ENCODE measurements around the gene ATP5PD. TPM values are rescaled to one million over a fixed set of nuclear protein-coding genes. Genes with fewer than 3 reads are reported as not detected.
"Not testable (repeated sequence)": the region's sequence is repeated elsewhere in the genome, so short reads cannot be mapped to it uniquely, and the experiment has no call there.

The ATP5PD gene
- total and polyA plus RNA-seq, 2 of the 13 experiments (the other 11 are each of a cell fraction or from before 2014, with no cell fraction given), result 158 to 428 TPM

DNA sequence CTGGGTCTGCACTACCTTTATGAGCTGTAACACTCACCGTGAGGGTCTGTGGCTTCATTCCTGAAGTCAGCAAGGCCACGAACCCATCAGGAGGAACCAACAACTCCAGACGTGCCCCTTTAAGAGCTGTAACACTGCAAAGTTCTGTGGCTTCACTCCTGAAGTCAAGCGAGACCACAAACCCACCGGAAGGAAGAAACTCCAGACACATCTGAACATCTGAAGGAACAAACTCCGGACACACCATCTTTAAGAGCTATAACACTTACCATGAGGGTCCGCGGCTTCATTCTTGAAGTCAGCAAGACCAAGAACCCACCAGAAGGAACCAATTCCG, 21.4 kb downstream of the ATP5PD start:
- intact Hi-C loops (cut with micrococcal nuclease; ENCODE audit: unreplicated experiment); H3K27ac ChIP-seq (ENCODE audit: extremely low read length, insufficient read depth, low read length); H3K9ac ChIP-seq (ENCODE audit: insufficient read depth, low read depth, low read length); H3K79me2 ChIP-seq (ENCODE audit: insufficient read depth, low read length); H3K27me3 ChIP-seq (ENCODE audit: control insufficient read depth in 1 of 2, insufficient read depth in 2 of 2, low read length in 2 of 2); ATAC-seq; H2AFZ ChIP-seq (ENCODE audit: low read length); H4K20me1 ChIP-seq (ENCODE audit: insufficient read depth, low read length); FAIRE-seq; DNase-seq (ENCODE audit: low spot score); BruUV-seq (replicated peaks); in situ Hi-C loops (cut with HindIII; ENCODE audit: extremely low pct_ligation_motif_present, low pct_unique_long_range_greater_than_20kb); H3K9me3 ChIP-seq (ENCODE audit: low read length): not testable (repeated sequence)
- 93% methylated on average over 9 of the region's 9 CpGs for WGBS (ENCODE audit: low lambda C conversion rate)
- CTCF ChIA-PET (ENCODE audit: low intra/inter-chr PET ratio, low total read pairs), result interaction anchor here (0.9 kb wide), 1 partner anchor 64 kb away, joined by 3 read pairs; no protein-coding TSS in a partner anchor
- Histone ChIP-seq H3K4me2 (ENCODE audit: low read depth, low read length) (peak overlapping the region; percentile 83; the same call in 1 of the 2 replicates), H3K36me3 (replicated peaks in 1 of 2; ENCODE audit: control insufficient read depth in 1 of 2, insufficient read depth in 2 of 2, low read length in 2 of 2) (peaks cover 13 to 17% of the 10 kb centered on the region in 2 experiments), H3K4me3 (replicated peaks in 1 of 3; ENCODE audit: insufficient read depth in 1 of 3, low read depth in 2 of 3, low read length in 3 of 3) (peak overlapping the region in 1 of 3 experiments; percentile 46; a peak in 1 of 6 replicates), H3K4me1 (ENCODE audit: insufficient read depth, low read length) (peaks cover 30% of the 10 kb centered on the region)
- TF ChIP-seq ZMYM4 (CRISPR knock-in tag; IDR thresholded peaks at IDR 0.05), result peak; percentile 14; the same call in 1 of the 2 replicates
- TF ChIP-seq, protein P1, sequence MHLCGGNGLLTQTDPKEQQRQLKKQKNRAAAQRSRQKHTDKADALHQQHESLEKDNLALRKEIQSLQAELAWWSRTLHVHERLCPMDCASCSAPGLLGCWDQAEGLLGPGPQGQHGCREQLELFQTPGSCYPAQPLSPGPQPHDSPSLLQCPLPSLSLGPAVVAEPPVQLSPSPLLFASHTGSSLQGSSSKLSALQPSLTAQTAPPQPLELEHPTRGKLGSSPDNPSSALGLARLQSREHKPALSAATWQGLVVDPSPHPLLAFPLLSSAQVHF (CRISPR knock-in tag; IDR thresholded peaks at IDR 0.05), result peak; percentile 1; the same call in 1 of the 2 replicates
- 0 out of 2 replicates have a peak, but pooled peaks have one; percentile 38 for TF ChIP-seq ZNF709 (CRISPR knock-in tag; IDR thresholded peaks at IDR 0.05)
- POLR2A ChIA-PET, result interaction anchor here (0.7 to 4.7 kb wide), 20 partner anchors 10 to 380 kb away, joined by 3 to 90 read pairs (median 4); partner anchors contain the start of genes ATP5PD, CDR2L, FDXR and GRB2

DNA sequence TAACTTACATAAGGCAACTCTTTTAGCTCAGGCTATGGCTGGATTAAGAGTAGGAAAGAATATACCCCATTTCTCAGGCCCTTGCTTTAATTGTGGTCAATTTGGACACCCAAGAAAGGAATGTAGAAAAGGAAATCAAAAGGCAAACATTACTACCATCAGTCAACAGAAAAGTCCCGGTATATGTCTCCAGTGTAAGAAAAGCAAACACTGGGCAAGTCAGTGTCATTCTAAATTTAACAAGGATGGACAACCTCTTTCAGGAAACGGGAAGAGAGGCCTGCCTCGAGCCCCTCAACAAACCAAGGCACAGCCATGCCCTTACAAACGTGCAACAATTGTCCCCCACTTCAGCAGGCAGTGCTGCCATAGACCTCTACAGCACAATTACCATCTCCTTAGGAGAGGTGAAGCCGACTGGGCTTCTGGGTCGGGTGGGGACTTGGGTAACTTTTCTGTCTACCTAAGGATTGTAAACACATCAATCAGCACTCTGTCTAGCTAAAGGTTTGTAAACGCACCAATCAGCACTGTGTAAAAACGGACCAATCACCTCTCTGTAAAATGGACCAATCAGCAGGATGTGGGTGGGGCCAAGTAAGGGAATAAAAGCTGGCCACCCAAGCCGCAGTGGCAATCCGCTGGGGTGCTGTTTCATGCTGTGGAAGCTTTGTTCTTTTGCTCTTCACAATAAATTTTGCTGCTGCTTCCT, 21.9 kb downstream of the ATP5PD start:
- Histone ChIP-seq H2AFZ (ENCODE audit: low read length) (peak overlapping the region; percentile 30), H3K27me3 (ENCODE audit: control insufficient read depth in 1 of 2, insufficient read depth in 2 of 2, low read length in 2 of 2) (peaks cover 0 to 3% of the 10 kb centered on the region in 2 experiments; a peak in 1 of 5 replicates), H3K9ac (ENCODE audit: insufficient read depth, low read depth, low read length) (no peak overlapping the region; the same call in 1 of the 2 replicates), H3K27ac (ENCODE audit: extremely low read length, insufficient read depth, low read length) (peak overlapping the region; percentile 43), H3K4me3 (replicated peaks in 1 of 3; ENCODE audit: insufficient read depth in 1 of 3, low read depth in 2 of 3, low read length in 3 of 3) (peak overlapping the region in 1 of 3 experiments; percentile 46; a peak in 3 of 6 replicates), H3K4me1 (ENCODE audit: insufficient read depth, low read length) (peaks cover 25% of the 10 kb centered on the region), H4K20me1 (ENCODE audit: insufficient read depth, low read length) (no peaks in the 10 kb centered on the region), H3K79me2 (ENCODE audit: insufficient read depth, low read length) (no peaks in the 10 kb centered on the region), H3K9me3 (ENCODE audit: low read length) (no peaks in the 10 kb centered on the region), H3K4me2 (ENCODE audit: low read depth, low read length) (peak overlapping the region; percentile 83), H3K36me3 (replicated peaks in 1 of 2; ENCODE audit: control insufficient read depth in 1 of 2, insufficient read depth in 2 of 2, low read length in 2 of 2) (peaks cover 13 to 21% of the 10 kb centered on the region in 2 experiments)
- ChIA-PET POLR2A (interaction anchor here (0.7 to 4.7 kb wide), 23 partner anchors 8 to 381 kb away, joined by 3 to 90 read pairs (median 4); partner anchors contain the start of genes ATP5PD, CDR2L, FDXR and GRB2), CTCF (ENCODE audit: low intra/inter-chr PET ratio, low total read pairs) (interaction anchor here (0.9 kb wide), 1 partner anchor 63 kb away, joined by 3 read pairs; no protein-coding TSS in a partner anchor)
- 30% methylated on average over 10 of the region's 10 CpGs for WGBS (ENCODE audit: low lambda C conversion rate)
- BruUV-seq (replicated peaks), result no TSS peak
- FAIRE-seq (peak; percentile 34), ATAC-seq (peak; percentile 75), DNase-seq (ENCODE audit: low spot score) (peak; percentile 61)
- intact Hi-C loops (cut with micrococcal nuclease; ENCODE audit: unreplicated experiment) (loop anchor here (1.0 kb wide), 1 partner anchor 43 kb away; no protein-coding TSS in a partner anchor), in situ Hi-C loops (cut with HindIII; ENCODE audit: extremely low pct_ligation_motif_present, low pct_unique_long_range_greater_than_20kb) (no loop called here)
- TF ChIP-seq TOE1 (CRISPR knock-in tag; IDR thresholded peaks at IDR 0.05) (no peak), ZNF782 (CRISPR knock-in tag; IDR thresholded peaks at IDR 0.05; ENCODE audit: borderline replicate concordance) (no peak), ZNF605 (CRISPR knock-in tag; IDR thresholded peaks at IDR 0.05) (peak; percentile 40; the same call in 1 of the 2 replicates), ZSCAN9 (CRISPR knock-in tag; IDR thresholded peaks at IDR 0.05; ENCODE audit: borderline replicate concordance) (peak; percentile 65; the same call in 1 of the 2 replicates), ATM (IDR thresholded peaks at IDR 0.05; ENCODE audit: borderline replicate concordance) (no peak), SRSF4 (IDR thresholded peaks at IDR 0.05; ENCODE audit: low read depth, low read length, poor library complexity, severe bottlenecking) (no peak), KDM4B (CRISPR knock-in tag; IDR thresholded peaks at IDR 0.05) (no peak), KLF16 (CRISPR knock-in tag; IDR thresholded peaks at IDR 0.05) (no peak)
- TF ChIP-seq, protein P2, sequence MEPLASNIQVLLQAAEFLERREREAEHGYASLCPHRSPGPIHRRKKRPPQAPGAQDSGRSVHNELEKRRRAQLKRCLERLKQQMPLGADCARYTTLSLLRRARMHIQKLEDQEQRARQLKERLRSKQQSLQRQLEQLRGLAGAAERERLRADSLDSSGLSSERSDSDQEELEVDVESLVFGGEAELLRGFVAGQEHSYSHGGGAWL (CRISPR knock-in tag; IDR thresholded peaks at IDR 0.05), result no peak
- TF ChIP-seq, protein P3, sequence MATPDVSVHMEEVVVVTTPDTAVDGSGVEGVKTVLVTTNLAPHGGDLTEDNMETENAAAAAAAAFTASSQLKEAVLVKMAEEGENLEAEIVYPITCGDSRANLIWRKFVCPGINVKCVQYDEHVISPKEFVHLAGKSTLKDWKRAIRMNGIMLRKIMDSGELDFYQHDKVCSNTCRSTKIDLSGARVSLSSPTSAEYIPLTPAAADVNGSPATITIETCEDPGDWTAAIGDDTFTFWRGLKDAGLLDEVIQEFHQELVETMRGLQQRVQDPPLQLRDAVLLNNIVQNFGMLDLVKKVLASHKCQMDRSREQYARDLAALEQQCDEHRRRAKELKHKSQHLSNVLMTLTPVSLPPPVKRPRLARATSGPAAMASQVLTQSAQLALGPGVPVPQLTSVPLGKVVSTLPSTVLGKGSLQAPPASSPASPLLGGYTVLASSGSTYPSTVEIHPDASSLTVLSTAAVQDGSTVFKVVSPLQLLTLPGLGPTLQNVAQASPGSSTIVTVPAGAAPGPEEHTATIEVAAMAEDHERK (CRISPR knock-in tag; IDR thresholded peaks at IDR 0.05; ENCODE audit: low read depth), result no peak
